ENCODE results near the gene NOXA1.
"Not testable (repeated sequence)": the region's sequence is repeated elsewhere in the genome, so short reads cannot be mapped to it uniquely, and the experiment has no call there.

The NOXA1 gene

GRCh38 chr9:137406085-137406760, 17.0 kb upstream of the NOXA1 start:
- no peak for FAIRE-seq

GRCh38 chr9:137406876-137407589, 16.2 kb upstream of the NOXA1 start:
- FAIRE-seq = no peak

DNA sequence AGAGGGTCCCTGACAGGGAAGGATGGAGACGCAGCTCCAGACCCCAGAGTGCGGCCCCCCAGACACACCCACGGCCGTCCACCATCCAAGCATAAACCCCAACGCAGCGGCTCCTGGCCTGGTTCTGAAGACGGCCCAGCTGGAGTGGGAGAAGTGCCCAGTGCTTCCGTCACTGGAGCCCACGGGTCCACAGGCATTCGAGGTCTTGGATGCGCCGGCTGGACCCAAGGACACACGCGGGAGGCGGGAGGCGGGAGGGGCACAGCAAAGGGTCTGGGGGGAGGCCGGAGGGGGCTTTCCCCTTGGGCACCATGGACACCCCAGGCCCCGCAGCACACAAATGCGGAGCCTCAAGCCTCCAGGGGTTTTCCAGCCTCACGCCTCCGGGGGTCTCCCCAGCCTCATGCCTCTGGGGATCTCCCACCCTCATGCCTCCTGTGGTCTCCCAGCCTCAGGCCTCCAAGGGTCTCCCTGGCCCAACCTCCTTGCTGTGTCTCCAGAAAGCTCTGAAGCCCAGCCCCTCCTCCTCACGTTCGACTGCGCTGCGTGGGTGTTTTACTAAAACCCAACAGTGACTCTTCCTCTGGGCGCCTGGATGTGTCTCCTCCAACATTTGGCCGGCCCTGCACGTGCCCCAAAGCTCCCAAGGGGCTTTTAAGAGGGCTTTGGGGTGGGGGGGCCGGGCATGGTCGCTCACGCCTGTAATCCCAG, 15.4 kb upstream of the NOXA1 start:
- FAIRE-seq = no peak

- FAIRE-seq = no peak
Observed at GRCh38 chr9:137408651-137409405, 14.4 kb upstream of the NOXA1 start.

- FAIRE-seq = no peak
Observed at GRCh38 chr9:137409515-137409914, 13.7 kb upstream of the NOXA1 start.

GRCh38 chr9:137410236-137410890, 12.8 kb upstream of the NOXA1 start:
- FAIRE-seq = not testable (repeated sequence)

DNA sequence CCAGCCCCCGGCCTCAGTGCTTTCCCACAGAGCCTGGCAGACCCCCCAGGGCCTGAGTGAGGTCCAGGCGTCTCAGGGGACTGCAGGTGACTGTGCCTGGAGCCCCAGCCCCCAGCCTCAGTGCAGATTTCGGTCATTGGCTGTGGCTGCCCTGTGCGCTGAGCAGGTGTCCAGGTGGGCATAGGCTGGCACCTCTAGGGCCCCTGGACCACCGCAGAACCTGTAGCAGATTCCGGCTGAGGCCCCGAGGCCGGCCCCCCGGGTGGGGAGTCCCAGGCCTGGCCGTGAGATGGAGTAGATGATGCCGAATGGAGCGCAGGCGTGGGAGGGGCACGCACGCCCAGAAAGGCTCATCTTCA, 12.3 kb upstream of the NOXA1 start:
- no peak for FAIRE-seq

DNA sequence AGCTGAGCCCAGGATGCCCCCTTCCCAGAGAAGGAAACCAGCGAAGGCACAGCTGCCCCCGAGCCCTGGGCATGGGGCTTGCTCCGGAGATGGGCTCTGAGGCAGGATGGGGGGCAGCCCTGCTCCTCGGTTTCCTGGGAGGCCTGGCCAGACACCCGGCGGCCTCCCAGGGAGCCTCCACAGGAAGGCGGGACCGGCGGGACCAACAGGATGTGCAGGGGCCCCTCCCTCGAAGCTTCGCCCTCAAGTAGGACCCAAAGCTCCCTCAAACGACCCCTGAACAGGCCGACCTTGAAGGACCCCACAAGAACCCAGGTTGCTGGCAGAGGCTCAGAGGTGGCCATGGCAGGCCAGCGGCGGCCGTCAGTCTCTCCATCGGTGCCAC, 11.9 kb upstream of the NOXA1 start:
- no peak for FAIRE-seq

DNA sequence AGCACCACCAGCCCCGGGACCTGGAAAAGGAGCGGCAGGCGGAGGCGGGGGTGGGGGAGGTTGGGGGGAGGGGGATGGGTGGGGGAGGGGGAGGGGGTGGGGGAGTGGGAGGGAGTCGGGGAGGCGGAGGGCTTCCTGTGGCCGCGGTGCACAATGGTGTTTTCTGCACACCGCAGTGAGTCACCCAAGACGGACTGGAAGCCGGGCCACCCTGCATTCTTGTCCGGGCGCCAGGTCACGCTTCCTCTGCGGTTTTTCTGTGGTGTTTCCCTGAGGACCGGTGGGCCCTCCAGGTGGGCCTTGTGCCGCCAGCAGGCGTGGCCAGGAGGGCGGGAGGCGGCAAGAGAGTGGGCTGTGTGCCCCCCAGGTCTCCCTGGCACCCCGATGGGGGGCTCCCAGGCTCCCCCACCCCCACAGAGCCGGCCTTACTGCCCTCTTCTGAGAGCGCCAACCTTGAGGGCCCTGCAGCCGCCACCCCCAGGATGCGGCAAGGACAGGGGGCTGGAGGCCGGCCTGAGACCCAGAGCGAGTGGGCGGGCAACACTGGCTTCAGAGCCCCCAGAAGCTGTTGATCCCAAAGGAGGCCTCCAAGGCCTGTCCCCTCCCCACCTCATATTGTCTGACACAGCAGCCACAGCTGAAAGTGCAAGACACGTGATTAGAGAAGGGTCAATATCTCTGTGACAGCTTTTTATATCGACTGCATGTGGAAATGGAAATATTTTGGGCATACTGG, 11.4 kb upstream of the NOXA1 start:
- no peak for FAIRE-seq

- FAIRE-seq = no peak
Observed at GRCh38 chr9:137412431-137412830, 10.8 kb upstream of the NOXA1 start.

- no peak for FAIRE-seq
Observed at GRCh38 chr9:137415451-137415850, 7.7 kb upstream of the NOXA1 start.

- FAIRE-seq = no peak
Observed at GRCh38 chr9:137416006-137416562, 7.1 kb upstream of the NOXA1 start.

DNA sequence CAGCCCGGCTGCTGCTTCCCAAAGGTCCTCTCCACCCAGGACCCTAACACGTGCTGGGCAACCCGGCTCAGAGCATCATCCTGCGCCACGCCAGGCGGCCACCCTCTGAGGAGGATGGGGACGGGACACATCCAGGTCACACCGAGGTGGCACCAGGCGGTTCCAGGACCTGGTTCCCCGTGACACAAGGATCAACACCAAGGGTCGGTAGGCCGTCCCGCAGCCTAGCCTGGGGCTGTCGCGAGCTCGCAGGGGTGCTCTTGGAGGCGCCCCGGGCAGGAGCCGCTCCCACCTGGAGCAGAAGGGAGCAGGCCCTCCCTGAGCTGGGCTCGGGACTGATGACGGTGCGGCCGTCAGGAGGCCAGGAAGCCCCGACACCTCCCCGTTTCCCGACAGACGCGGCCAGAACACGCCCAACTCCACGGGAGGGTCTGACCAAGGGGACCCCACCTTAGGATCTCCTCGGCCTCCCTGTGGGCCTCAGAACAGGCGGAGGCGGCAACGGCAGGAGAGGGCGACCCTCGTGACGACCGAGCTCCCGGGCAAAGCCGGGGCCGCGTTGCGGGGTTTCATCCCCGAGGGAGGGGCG, 6.5 kb upstream of the NOXA1 start:
- no peak for FAIRE-seq

- FAIRE-seq = no peak
Observed at GRCh38 chr9:137417161-137418021, 5.8 kb upstream of the NOXA1 start.

- no peak for FAIRE-seq
Observed at GRCh38 chr9:137421838-137422603, 1.2 kb upstream of the NOXA1 start.

GRCh38 chr9:137423514-137424291, 510 bp downstream of the NOXA1 start:
- FAIRE-seq = no peak

GRCh38 chr9:137426018-137426681, 3.0 kb downstream of the NOXA1 start:
- FAIRE-seq = no peak
